ENCODE measurements around the gene CPTP.

The CPTP gene

DNA sequence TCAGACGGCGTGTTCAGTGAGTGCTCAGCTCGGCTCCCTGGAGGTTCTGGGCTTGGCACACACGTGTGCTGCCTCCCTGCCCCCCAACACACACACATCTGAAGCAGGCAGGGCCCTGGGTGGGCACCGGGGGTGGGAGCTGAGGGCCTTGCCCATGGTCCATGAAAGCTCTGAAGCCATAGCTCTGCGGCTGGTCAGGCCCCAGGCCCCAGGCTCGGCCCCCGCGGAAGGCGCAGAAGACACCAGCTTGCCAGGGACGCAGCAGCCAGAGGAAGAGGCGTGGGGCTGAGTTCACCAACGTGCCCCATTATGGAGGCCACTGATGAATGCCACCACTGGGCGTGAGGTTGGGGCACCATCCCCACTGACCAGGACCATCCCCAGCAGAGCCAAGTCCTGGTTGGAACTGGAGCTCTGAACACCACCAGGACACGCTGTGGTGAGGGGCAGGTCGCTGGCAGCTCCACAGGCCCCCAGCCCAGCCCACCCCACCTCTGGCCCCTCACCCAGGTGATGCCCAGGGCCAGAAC, 46.2 kb downstream of the CPTP start:
- DNase-seq = no peak

DNA sequence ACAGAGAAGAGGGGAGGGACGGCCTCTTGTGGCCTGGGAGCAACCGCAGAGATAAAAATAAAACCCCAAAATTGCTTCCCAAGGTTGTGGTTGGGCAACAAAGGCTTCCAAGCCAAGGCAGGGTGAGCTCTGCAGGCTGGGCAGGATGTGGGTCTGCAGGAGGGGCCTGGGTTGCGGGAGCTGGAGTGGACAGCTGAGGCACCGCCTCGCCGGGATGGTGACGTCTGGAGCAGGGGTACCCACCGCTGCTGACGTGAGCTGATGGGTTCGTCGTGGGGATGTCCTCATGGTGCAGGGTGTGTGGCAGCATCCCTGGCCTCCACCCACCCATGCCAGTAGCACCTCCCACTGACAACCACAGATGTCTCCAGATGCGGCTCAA, 46.8 kb downstream of the CPTP start:
- DNase-seq = no peak

DNA sequence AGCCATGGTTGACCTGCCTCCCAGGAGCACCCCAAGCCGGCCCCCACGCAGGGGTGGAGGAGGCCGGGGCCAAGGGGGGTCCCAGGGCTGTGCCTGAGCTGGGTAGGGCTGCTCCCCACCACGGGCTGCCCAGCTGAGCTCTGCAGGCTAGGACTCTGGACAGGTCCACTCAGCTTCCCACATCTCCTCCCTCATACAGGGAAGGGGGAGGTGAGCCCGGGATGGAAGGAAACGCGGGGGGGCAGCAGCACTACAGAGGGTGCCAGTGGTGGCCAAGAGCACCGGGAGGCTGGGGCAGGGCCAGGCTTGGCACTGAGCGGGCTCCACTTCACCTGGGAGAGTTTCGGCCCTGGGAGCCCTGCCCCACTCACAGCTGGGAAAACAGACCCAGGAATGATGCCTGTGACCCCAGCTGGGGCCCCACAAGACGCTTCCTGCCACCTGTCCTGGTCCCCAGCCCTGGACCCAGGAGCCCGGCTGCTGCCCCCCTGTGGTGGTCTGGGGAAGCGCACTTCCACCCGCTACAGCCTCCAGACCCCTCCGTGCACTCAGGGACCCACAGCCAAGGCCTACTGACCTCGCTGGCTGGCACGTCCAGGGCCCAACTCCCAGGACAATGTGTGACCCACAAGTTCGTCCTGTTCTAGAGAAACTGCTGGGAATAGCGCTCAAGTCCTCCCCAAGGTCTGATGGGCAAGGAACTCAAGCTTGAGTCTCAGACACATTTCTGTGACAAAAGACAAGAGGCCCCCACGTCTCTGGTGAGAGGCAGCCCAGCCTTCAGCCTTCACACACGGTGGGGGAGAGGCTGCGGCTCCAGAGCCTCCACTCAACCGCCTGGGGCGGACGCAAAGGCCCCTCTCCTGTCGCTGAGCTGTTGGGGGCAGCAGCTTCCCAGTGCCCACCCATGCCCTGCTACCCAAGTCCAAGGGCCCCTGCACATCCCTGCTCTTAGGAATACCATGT, 47.4 kb downstream of the CPTP start:
- DNase-seq = peak; percentile 35

DNA sequence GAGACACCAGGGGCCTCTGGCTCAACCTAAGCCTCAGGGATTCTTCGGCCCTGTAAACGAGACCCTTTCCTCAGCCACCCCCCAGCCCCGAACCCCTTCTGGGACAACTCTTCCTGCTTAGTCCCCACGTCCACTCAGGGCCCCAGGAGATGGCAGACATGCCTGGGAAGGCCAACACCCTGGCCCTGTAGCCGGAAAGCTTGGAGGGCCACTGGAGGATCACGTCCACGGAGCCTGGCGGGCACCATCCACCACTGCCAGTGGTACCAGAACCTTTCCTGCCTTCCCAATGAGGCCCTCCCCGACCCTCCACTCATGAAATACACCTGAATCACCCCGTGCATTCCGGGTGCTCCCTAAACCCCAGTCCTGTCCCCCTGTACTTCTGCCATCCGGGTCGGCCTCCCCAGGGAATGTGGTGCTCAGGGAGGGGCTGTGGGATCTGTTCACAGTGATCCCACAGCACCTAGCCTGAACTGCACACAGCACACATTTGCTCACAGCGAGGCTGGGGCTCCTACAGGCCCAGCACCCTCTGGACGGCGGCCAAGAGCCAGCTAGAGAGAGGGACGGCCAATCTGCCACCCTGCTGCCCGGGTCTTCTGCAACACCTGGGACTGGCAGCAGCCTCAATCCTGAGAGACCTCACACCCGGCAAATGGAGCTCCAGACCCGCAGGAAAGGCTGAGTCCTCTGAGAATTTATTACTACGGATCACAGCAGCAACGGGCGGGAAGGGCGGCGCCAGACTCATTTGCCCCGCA, 48.6 kb downstream of the CPTP start:
- DNase-seq = no peak

DNA sequence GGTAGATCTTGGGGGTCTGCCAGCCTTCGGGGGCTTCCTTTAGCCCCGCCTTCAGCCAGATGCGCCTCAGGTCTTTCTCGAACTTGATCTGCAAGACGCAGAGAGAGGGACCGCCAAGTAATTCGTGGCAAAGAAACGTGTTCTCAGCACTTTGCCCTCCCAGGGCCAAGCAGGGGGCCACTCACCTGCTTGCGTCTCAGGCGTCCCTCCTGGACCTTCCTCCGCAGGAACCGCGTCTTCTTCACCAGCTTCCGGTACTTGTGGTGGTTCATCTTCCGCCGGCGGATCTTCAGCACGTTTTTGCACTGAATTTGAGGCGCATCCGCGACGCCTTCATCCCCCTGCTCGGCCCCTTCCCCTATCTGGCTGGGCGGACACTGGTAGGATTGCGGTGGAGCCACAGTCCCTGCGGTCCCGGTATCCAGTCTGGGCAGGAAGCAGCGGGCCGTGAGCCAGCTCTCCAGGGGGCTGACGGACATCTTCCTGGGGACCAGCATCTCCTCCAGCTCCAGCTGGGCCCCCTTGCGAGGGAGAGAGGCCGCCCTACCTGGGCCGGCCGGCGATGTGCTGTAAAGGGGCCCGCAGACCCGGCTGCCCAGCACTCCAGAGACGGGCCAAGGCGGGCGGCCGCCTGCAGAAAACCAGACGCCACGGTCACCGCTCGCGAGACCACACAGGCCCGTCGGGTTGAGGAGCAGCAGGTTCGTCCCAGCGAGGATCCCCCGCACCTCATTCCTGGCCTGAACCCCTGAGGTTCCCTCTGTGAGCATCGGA, 49.4 kb downstream of the CPTP start:
- no peak for DNase-seq

DNA sequence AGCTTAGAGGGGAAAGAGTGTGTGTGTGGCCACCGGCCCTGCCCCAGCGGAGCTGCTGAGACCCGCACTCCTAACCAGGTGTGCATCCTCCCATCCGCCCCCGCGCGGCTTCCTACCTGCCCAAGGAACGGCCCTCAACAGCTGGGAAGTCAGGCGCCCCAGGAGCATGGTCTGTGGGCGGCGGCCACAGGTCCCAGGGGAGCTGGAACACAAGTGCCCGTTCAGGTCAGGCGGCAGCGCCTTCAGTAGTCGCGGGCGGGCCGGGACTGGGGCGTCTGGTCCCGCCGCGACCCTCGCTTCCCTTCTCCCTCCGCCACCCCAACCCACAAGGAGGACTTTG, 50.0 kb downstream of the CPTP start:
- no peak for DNase-seq

DNA sequence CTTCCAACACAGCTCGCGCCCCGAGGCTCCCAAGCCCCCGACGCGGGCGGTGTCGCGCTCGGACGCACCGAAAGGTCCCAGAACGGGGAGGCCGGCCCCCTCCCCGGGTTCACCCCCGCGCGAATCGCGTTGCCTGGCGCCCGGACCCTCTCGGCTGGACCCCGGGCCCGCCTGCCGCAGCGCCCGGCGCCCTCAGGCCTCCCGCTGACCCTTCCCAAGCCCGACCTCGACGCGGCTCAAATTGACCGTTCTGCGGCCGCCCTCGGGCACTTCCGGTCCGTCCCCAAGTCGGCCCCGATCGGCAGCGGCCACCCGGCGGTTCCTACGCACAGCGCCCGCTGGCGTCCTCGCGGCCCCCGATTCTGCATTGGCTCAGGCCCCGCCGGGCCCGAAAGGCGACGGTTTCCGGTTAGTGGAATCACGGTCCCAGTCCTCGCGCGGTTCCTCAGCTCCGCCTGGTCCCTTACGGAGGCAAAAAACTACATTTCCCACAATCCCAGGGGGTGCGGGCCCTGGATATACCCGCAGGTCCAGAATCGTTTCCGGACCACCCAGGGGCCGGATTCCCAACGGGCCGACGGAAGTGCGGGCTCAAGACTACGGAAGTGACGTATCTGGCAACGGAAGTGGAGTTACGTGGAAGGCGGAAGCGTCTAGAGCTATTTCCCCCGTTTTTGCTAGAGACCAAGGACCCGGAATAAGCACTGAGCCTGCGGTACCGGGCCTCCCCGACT, 50.5 kb downstream of the CPTP start, which contains the start of gene AURKAIP1:
TSS of gene AURKAIP1 (minus strand) at position 279 of the 734 bp plus-strand sequence. CDS start 451 bp downstream, outside the sequence.
- DNase-seq = peak; percentile 99

DNA sequence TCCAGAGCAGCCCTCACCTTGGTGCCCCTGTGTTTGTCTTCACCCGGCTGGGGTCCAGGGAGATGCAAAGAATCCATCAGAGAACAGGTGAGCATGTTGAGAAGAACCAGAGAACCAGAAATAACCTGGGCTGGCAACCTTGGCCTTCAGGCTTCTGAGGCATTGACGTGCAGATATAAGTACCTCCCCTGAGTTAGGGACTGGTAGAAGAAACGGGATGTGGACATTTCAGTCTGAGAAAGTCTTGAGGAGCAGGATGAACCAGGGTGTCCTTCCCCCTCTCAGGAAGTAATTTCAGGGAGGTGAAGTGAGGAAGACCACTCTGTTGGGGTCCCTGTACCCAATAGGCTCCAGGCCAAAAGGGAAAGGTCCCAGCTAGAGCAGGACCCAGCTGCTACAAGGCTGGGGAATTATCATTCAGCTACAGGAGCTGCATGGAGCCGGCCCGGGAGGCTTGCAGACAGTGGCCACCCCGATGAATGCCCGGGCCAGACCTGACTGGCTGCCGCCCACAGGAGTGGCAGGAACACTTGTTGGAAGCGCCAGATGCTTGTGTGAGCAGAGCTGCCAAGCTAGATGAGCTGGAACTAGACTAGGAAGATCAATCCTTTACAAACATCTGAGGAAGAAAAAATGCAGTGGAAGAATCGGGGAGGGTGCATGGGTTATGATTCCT, 52.1 kb downstream of the CPTP start:
- no peak for DNase-seq

DNA sequence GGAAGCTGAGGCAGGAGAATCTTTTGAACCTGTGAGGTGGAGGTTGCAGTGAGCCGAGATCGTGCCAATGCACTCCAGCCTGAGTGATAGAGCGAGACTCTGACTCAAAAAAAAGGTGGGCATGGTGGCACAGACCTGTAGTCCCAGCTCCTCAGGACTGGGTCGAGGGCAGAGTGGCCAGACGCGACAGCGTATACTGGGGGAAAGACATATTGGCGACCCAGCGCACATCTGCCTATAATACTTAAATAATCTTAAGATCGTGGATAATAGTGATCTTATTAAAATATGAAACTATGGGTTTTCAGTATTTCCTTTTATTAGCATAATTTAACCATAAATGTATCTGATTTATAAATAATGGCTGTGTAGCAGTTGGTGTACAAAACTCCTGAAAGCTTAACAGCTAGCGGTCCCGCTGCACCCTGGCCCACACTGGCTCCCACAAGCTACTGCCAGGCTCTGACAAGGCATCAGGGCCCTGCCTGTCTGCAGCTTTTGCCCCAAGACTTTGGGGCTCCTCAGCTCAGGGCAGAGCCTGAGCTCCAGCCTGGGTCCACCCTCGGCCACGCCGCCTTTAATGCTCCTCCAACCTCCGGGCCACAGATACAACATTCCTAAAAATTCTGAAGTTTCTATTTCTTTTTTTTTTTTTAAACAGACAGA, 53.1 kb downstream of the CPTP start:
- no peak for DNase-seq

Data from NCI-H2029 (cell line).